ENCODE results near the gene ATP1B4.

GRCh38 chrX:120332394-120332793, 29.5 kb upstream of the ATP1B4 start:
- TF ChIP-seq CTCF (IDR thresholded peaks at IDR 0.05): no peak
- TF ChIP-seq POLR2A (IDR thresholded peaks at IDR 0.05): no peak

All from body of pancreas (tissue), 4 donors.